Mesenchymal stem cell (in vitro differentiated cells and primary cell): Measurements from ENCODE around the gene SLC13A5.
A peak's percentile ranks its signal among the peaks of the same experiment; 100 is the strongest.
"Not testable (repeated sequence)": the region's sequence is repeated elsewhere in the genome, so short reads cannot be mapped to it uniquely, and the experiment has no call there.

Experiments used
- DNase-seq: peaks from one replicate; pipeline ENCODE4 v3.0.0-alpha.2; 2013
- H2AFZ ChIP-seq: one replicate; pipeline ENCODE4 v1.6.1; 2013; ENCODE audit warnings: low read depth, mild to moderate bottlenecking, control low read depth, inconsistent platforms, low read length, moderate library complexity
- H2AK5ac ChIP-seq: 2 replicates; pipeline ENCODE4 v1.6.1; 2013; ENCODE audit warnings: low read length, moderate library complexity, mild to moderate bottlenecking, inconsistent platforms; ENCODE audit not compliant: severe bottlenecking
- H2BK120ac ChIP-seq: one replicate; pipeline ENCODE4 v1.6.1; 2013; ENCODE audit warnings: low read depth, mild to moderate bottlenecking, inconsistent platforms, low read length, moderate library complexity
- H2BK12ac ChIP-seq, 2 experiments: one replicate each; pipeline ENCODE4 v1.6.1; 2013; ENCODE audit warnings: inconsistent platforms in 2 of 2, low read length in 2 of 2, mild to moderate bottlenecking in 2 of 2, moderate library complexity in 2 of 2, control low read depth in 1 of 2
- H2BK15ac ChIP-seq: one replicate; pipeline ENCODE4 v1.6.1; 2013; ENCODE audit warnings: mild to moderate bottlenecking, low read depth, inconsistent platforms; ENCODE audit not compliant: poor library complexity, severe bottlenecking
- H2BK5ac ChIP-seq: 2 replicates; pipeline ENCODE4 v1.6.1; 2013; ENCODE audit warnings: low read depth, mild to moderate bottlenecking, low read length, control low read depth, inconsistent platforms; ENCODE audit not compliant: poor library complexity, severe bottlenecking
- H3K14ac ChIP-seq, 2 experiments: one replicate each; pipeline ENCODE4 v1.6.1; 2013; ENCODE audit warnings: inconsistent platforms in 2 of 2, low read length in 2 of 2, control low read depth in 1 of 2, mild to moderate bottlenecking in 1 of 2, moderate library complexity in 1 of 2
- H3K18ac ChIP-seq, 2 experiments: one replicate each; pipeline ENCODE4 v1.6.1; 2013; ENCODE audit warnings: inconsistent platforms in 2 of 2, low read length in 2 of 2, control low read depth in 1 of 2, low read depth in 1 of 2, mild to moderate bottlenecking in 1 of 2
- H3K23ac ChIP-seq, 2 experiments: one replicate each; pipeline ENCODE4 v1.6.1; 2013; ENCODE audit warnings: inconsistent platforms in 2 of 2, low read length in 2 of 2, mild to moderate bottlenecking in 2 of 2, moderate library complexity in 2 of 2, control low read depth in 1 of 2
- H3K27ac ChIP-seq: 2 replicates; pipeline ENCODE4 v1.5.1; 2013; ENCODE audit warnings: mild to moderate bottlenecking, moderate library complexity, low read length, control low read depth, inconsistent platforms; ENCODE audit not compliant: poor library complexity, severe bottlenecking
- H3K27me3 ChIP-seq, 2 experiments: 2 replicates each; pipeline versions ENCODE4 v1.6.1 to v1.7.0; 2013; ENCODE audit warnings: low read length in 2 of 2, mild to moderate bottlenecking in 2 of 2, moderate library complexity in 2 of 2, control low read depth in 1 of 2, inconsistent platforms in 1 of 2; ENCODE audit not compliant: control insufficient read depth in 1 of 2, insufficient read depth in 1 of 2
- H3K36me3 ChIP-seq, 2 experiments: 2 replicates each; pipeline versions ENCODE4 v1.6.1 to v1.7.0; 2013; ENCODE audit warnings: low read length in 2 of 2, control low read depth in 1 of 2, inconsistent platforms in 1 of 2, low read depth in 1 of 2, mild to moderate bottlenecking in 1 of 2; ENCODE audit not compliant: insufficient read depth in 2 of 2, control insufficient read depth in 1 of 2
- H3K4ac ChIP-seq, 2 experiments: one replicate each; pipeline ENCODE4 v1.6.1; 2013; ENCODE audit warnings: inconsistent platforms in 2 of 2, low read length in 2 of 2, mild to moderate bottlenecking in 2 of 2, moderate library complexity in 2 of 2, control low read depth in 1 of 2, low read depth in 1 of 2
- H3K4me1 ChIP-seq: 2 replicates; pipeline ENCODE4 v1.6.1; 2013; ENCODE audit warnings: low read depth, low read length, control low read depth; ENCODE audit not compliant: control insufficient read depth, insufficient read depth
- H3K4me2 ChIP-seq: 2 replicates; pipeline ENCODE4 v1.6.1; 2013; ENCODE audit warnings: low read length, mild to moderate bottlenecking, inconsistent platforms; ENCODE audit not compliant: poor library complexity, severe bottlenecking
- H3K4me3 ChIP-seq, 2 experiments: 2 replicates each; pipeline versions ENCODE4 v1.5.1 to v1.7.0; 2013; ENCODE audit warnings: low read length in 2 of 2, mild to moderate bottlenecking in 2 of 2, control low read depth in 1 of 2, low read depth in 1 of 2; ENCODE audit not compliant: insufficient read depth in 1 of 2
- H3K79me1 ChIP-seq: replicated peaks from 2 replicates; pipeline ENCODE4 v1.6.1; 2013; ENCODE audit warnings: mild to moderate bottlenecking, control low read depth, low read length, inconsistent platforms; ENCODE audit not compliant: poor library complexity, severe bottlenecking
- H3K9ac ChIP-seq: 2 replicates; pipeline ENCODE4 v1.7.0; 2013; ENCODE audit warnings: mild to moderate bottlenecking, low read length, moderate library complexity
- H3K9me3 ChIP-seq: 2 replicates; pipeline ENCODE4 v1.7.0; 2013; ENCODE audit warnings: mild to moderate bottlenecking, low read length; ENCODE audit not compliant: control insufficient read depth
- H4K8ac ChIP-seq: one replicate; pipeline ENCODE4 v1.6.1; 2013; ENCODE audit warnings: inconsistent platforms, mild to moderate bottlenecking, low read length, moderate library complexity
- H4K91ac ChIP-seq: one replicate; pipeline ENCODE4 v1.6.1; 2013; ENCODE audit warnings: mild to moderate bottlenecking, low read length, inconsistent platforms
- whole genome bisulfite sequencing: methylation state at CpG from one replicate; pipeline ENCODE4 v1.1.7; 2013; ENCODE audit warnings: mixed read lengths; 5-methylcytosine and 5-hydroxymethylcytosine counted together

Gene SLC13A5

GRCh38 chr17:6752068-6752909 lies 39.1 kb upstream of the SLC13A5 start:
- peak overlapping the region; percentile 91 for H2BK120ac ChIP-seq
- H3K4me1 ChIP-seq = peaks cover 2% of the 10 kb centered on the region
- peak overlapping the region; percentile 47 for H2AK5ac ChIP-seq
- no peak overlapping the region for H3K23ac ChIP-seq
- peak overlapping the region; percentile 31 to 42 for H2BK12ac ChIP-seq
- peak overlapping the region; percentile 94 for H4K8ac ChIP-seq
- H4K91ac ChIP-seq = peak overlapping the region; percentile 85
- peak overlapping the region in 1 of 2 experiments; percentile 56 for H3K4me3 ChIP-seq
- peak overlapping the region; percentile 88 for H3K27ac ChIP-seq
- peak overlapping the region; percentile 61 to 87 for H3K18ac ChIP-seq
- peak overlapping the region; percentile 75 to 80 for H3K4ac ChIP-seq
- 4% methylated on average over 5 of the region's 7 CpGs for WGBS
- no peaks in the 10 kb centered on the region for H3K9me3 ChIP-seq
- no peaks in the 10 kb centered on the region for H3K36me3 ChIP-seq
- no peak overlapping the region for H2BK15ac ChIP-seq
- DNase-seq = peak; percentile 100
- H3K14ac ChIP-seq = no peak overlapping the region
- no peaks in the 10 kb centered on the region for H3K27me3 ChIP-seq
- peak overlapping the region; percentile 87 for H3K9ac ChIP-seq
- no peak overlapping the region for H2AFZ ChIP-seq
- no peak overlapping the region for H3K4me2 ChIP-seq
- no peaks in the 10 kb centered on the region for H3K79me1 ChIP-seq
- H2BK5ac ChIP-seq = no peak overlapping the region

GRCh38 chr17:6749519-6749918 lies 36.4 kb upstream of the SLC13A5 start:
- no peak overlapping the region for H4K8ac ChIP-seq
- H4K91ac ChIP-seq = no peak overlapping the region
- no peak overlapping the region for H3K18ac ChIP-seq
- H2BK12ac ChIP-seq = no peak overlapping the region
- H2AK5ac ChIP-seq = no peak overlapping the region
- no peaks in the 10 kb centered on the region for H3K36me3 ChIP-seq
- no peak overlapping the region for H3K4me3 ChIP-seq
- no peak overlapping the region for H3K23ac ChIP-seq
- no peak overlapping the region for H2BK120ac ChIP-seq
- H3K4me1 ChIP-seq = peaks cover 2% of the 10 kb centered on the region
- no peak overlapping the region for H2AFZ ChIP-seq
- H3K14ac ChIP-seq = no peak overlapping the region
- DNase-seq = no peak
- 83% methylated on average over 5 of the region's 6 CpGs for WGBS
- H3K4me2 ChIP-seq = no peak overlapping the region
- H3K27ac ChIP-seq = no peak overlapping the region
- no peak overlapping the region for H3K4ac ChIP-seq
- H2BK15ac ChIP-seq = no peak overlapping the region
- H3K79me1 ChIP-seq = no peaks in the 10 kb centered on the region
- no peak overlapping the region for H3K9ac ChIP-seq
- no peaks in the 10 kb centered on the region for H3K9me3 ChIP-seq
- peaks cover 0 to 8% of the 10 kb centered on the region in 2 experiments for H3K27me3 ChIP-seq
- H2BK5ac ChIP-seq = no peak overlapping the region

- H2BK12ac ChIP-seq = no peak overlapping the region
- no peak overlapping the region for H2BK120ac ChIP-seq
- no peak overlapping the region for H3K4me3 ChIP-seq
- H3K4me1 ChIP-seq = peaks cover 2% of the 10 kb centered on the region
- no peaks in the 10 kb centered on the region for H3K9me3 ChIP-seq
- no peak overlapping the region for H3K4ac ChIP-seq
- H3K4me2 ChIP-seq = no peak overlapping the region
- H2BK15ac ChIP-seq = no peak overlapping the region
- no peak overlapping the region for H2AK5ac ChIP-seq
- H4K8ac ChIP-seq = no peak overlapping the region
- no peak overlapping the region for H4K91ac ChIP-seq
- no peak overlapping the region for H3K9ac ChIP-seq
- no peak overlapping the region for H3K27ac ChIP-seq
- no peaks in the 10 kb centered on the region for H3K79me1 ChIP-seq
- no peak overlapping the region for H3K18ac ChIP-seq
- no peak overlapping the region for H2AFZ ChIP-seq
- H3K14ac ChIP-seq = no peak overlapping the region
- H3K23ac ChIP-seq = no peak overlapping the region
- H2BK5ac ChIP-seq = no peak overlapping the region
- no peaks in the 10 kb centered on the region for H3K36me3 ChIP-seq
- no peak for DNase-seq
- peaks cover 0 to 8% of the 10 kb centered on the region in 2 experiments for H3K27me3 ChIP-seq
These were observed 35.4 kb upstream of the SLC13A5 start for GRCh38 chr17:6748617-6749016.

- WGBS = 53% methylated on average over 1 of the region's 6 CpGs
- H2AK5ac ChIP-seq, H3K23ac ChIP-seq, H2BK5ac ChIP-seq, H4K91ac ChIP-seq, H3K4me1 ChIP-seq, H4K8ac ChIP-seq, H3K9ac ChIP-seq, H3K4me3 ChIP-seq, H3K9me3 ChIP-seq, H2BK15ac ChIP-seq, H2AFZ ChIP-seq, H3K79me1 ChIP-seq, H3K4ac ChIP-seq, H3K36me3 ChIP-seq, H2BK120ac ChIP-seq, H2BK12ac ChIP-seq, H3K14ac ChIP-seq, H3K4me2 ChIP-seq, DNase-seq, H3K18ac ChIP-seq, H3K27ac ChIP-seq: not testable (repeated sequence)
- H3K27me3 ChIP-seq = peaks cover 0 to 21% of the 10 kb centered on the region in 2 experiments
These were observed 33.5 kb upstream of the SLC13A5 start for GRCh38 chr17:6746665-6747064.
